COLO668 (cell line): ENCODE measurements around the gene UTP14A.
A peak's percentile ranks its signal among the peaks of the same experiment; 100 is the strongest.
"Not testable (repeated sequence)": the region's sequence is repeated elsewhere in the genome, so short reads cannot be mapped to it uniquely, and the experiment has no call there.

Experiments
- DNase-seq: peaks from one replicate; lab custom pipeline; 2025; ENCODE audit not compliant: unreplicated experiment; lab: John Stamatoyannopoulos, UW

UTP14A gene

GRCh38 chrX:129905787-129906580 lies at the start of gene UTP14A:
Gene UTP14A (plus strand): TSS chrX:129906164. CDS start chrX:129906211, 47 bp downstream.
- DNase-seq, result peak; percentile 89

GRCh38 chrX:129859134-129859533 lies 46.8 kb upstream of the UTP14A start:
- DNase-seq, result not testable (repeated sequence)

GRCh38 chrX:129866321-129866720 lies 39.6 kb upstream of the UTP14A start:
- DNase-seq, result not testable (repeated sequence)

GRCh38 chrX:129872524-129872923 lies 33.4 kb upstream of the UTP14A start:
- DNase-seq, result no peak

GRCh38 chrX:129875669-129876068 lies 30.3 kb upstream of the UTP14A start:
- DNase-seq, result peak; percentile 5

- peak; percentile 61 for DNase-seq
These were observed 29.1 kb upstream of the UTP14A start for GRCh38 chrX:129876771-129877305.

GRCh38 chrX:129877401-129877800 lies 28.6 kb upstream of the UTP14A start:
- peak; percentile 9 for DNase-seq

- no peak for DNase-seq
These were observed 5.9 kb upstream of the UTP14A start for GRCh38 chrX:129900054-129900453.

GRCh38 chrX:129908636-129909035 lies 2.7 kb downstream of the UTP14A start:
- DNase-seq, result no peak

GRCh38 chrX:129925305-129926092 lies 19.5 kb downstream of the UTP14A start:
- peak; percentile 39 for DNase-seq

- no peak for DNase-seq
These were observed 25.0 kb downstream of the UTP14A start for GRCh38 chrX:129930941-129931410.

GRCh38 chrX:129931411-129932015 lies 25.5 kb downstream of the UTP14A start:
- peak; percentile 15 for DNase-seq

GRCh38 chrX:129932016-129932820 lies 26.3 kb downstream of the UTP14A start:
- peak; percentile 40 for DNase-seq

GRCh38 chrX:129932821-129933321 lies 26.9 kb downstream of the UTP14A start:
- DNase-seq, result peak; percentile 16

GRCh38 chrX:129933700-129934099 lies 27.7 kb downstream of the UTP14A start:
- DNase-seq, result no peak

GRCh38 chrX:129934461-129934860 lies 28.5 kb downstream of the UTP14A start:
- DNase-seq, result no peak

- DNase-seq, result no peak
These were observed 29.0 kb downstream of the UTP14A start for GRCh38 chrX:129934952-129935351.

- no peak for DNase-seq
These were observed 32.1 kb downstream of the UTP14A start for GRCh38 chrX:129938081-129938480.

GRCh38 chrX:129939986-129940385 lies 34.0 kb downstream of the UTP14A start:
- DNase-seq, result no peak

- no peak for DNase-seq
These were observed 34.8 kb downstream of the UTP14A start for GRCh38 chrX:129940721-129941120.
